Colonic mucosa (tissue), 4 donors: ENCODE data around the gene COMMD2. TPM values are rescaled to one million over a fixed set of nuclear protein-coding genes. Genes with fewer than 3 reads are reported as not detected.

Source experiments
- DNase-seq: peaks from one replicate; pipeline ENCODE4 v3.0.0-alpha.2; 2020
- H3K27ac ChIP-seq: fragments of 200-600 bp; one replicate; pipeline ENCODE4 v1.8.0; 2021
- H3K27me3 ChIP-seq: fragments of 200-600 bp; one replicate; pipeline ENCODE4 v1.8.0; 2021
- H3K36me3 ChIP-seq: fragments of 200-600 bp; one replicate; pipeline ENCODE4 v1.8.0; 2021
- H3K4me1 ChIP-seq: fragments of 200-600 bp; one replicate; pipeline ENCODE4 v1.8.0; 2021; ENCODE audit warnings: mild to moderate bottlenecking
- H3K4me3 ChIP-seq: fragments of 200-600 bp; one replicate; pipeline ENCODE4 v1.8.0; 2021
- H3K9ac ChIP-seq, 2 donors: one replicate each; pipeline ENCODE4 v1.7.0; 2013; ENCODE audit warnings: control low read depth in 2 of 2, low read depth in 2 of 2, low read length in 2 of 2
- H3K9me3 ChIP-seq: fragments of 200-600 bp; one replicate; pipeline ENCODE4 v1.8.0; 2021
- CTCF ChIP-seq: fragments of 200-600 bp; IDR thresholded peaks from one replicate; pipeline ENCODE4 v1.8.0; 2022; ENCODE audit warnings: antibody characterized with exemption, mild to moderate bottlenecking
- intact Hi-C: fragments of 100-400 bp; cut with DNase I; formaldehyde crosslinking; loops from one replicate; pipeline ENCODE4 v1.14.1; 2022
- total RNA-seq, 2 donors: library from RNA; stranded (reverse); fragmentation: NEBNext Ultra II Directional in 1 of 2; extraction: Animal tissue kit (Norgen Biotek cat#: 25700) in 1 of 2; gene quantifications; one replicate each; pipeline ENCODE4 v1.2.1, GENCODE V29; 2021
- donor health status: healthy.
- donor health status: DM: no; HTN: no; CAD: no.
- donor health status: DM: no; HTN: no; CAD: no.

Gene COMMD2
- total RNA-seq, 2 donors from 2014 or later, result 22.5 to 30.7 TPM

DNA sequence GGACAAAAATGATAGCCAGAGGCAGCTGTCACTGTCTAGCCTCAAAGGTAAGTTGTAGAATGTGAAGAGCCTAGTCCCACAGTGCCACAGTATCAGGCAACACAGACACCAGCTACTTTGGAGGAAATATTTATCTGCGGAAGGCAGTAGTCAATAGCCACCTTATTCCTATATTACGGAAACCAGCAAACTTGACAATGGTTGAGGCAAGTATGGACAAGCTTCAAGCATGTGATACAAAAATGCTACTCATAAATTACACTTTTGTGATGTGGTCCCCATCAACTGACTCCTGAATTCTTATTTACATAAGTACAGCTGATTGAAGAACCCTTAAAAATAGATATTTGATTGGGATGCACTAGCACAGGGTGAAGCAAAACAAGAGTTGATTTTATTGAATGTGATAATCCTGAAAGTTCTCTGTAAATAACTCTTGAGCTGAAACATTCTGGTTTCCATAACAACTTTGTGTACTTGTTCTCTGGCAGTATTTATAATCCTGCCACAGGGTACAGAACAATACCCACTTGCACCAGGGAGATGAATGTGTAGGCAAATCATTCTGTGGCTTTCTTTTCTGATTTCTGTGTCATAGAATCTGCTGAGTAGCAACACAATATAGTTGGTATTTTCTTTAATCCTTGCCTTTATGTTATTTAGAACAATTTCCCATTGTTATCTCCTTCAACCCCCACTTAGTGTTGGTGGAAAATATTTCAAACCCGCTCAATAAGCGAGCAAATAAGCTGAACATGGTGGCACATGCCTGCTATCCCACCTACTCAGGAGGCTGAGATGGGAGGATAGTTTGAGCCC, 40.4 kb upstream of the COMMD2 start, which contains the start of gene ANKUB1:
ANKUB1 (minus strand) TSS at position 103 of the 819 bp plus-strand sequence. CDS start 188 bp downstream, outside the sequence.
- Histone ChIP-seq H3K27ac (no peak within 1 kb of the TSS), H3K9ac (no peak within 1 kb of the TSS), H3K27me3 (no peaks in the 10 kb centered on the region), H3K9me3 (no peaks in the 10 kb centered on the region), H3K4me3 (no peak within 1 kb of the TSS), H3K4me1 (no peaks in the 10 kb centered on the region), H3K36me3 (no peaks in the 10 kb centered on the region)
- DNase-seq, result no peak
- intact Hi-C loops, result no loop called here
- no peak for TF ChIP-seq CTCF

DNA sequence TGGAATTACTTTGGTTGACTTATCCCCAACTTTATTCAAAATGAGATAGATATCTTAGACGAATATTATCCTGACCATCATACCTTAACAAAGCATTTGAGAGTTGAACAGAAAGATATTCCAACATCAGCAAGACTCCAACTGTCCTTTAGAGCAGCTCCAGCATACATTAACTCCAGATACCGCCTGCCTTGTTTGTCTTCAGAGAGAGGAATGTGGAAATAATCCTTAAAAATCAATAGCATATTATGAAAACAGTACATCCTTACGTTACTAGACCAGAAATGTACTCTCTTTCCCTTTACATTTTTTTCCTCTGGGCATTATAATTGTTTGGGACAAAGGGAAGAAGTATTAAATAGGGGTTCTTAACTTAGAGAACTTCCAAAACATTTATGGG, 38.4 kb upstream of the COMMD2 start:
- Histone ChIP-seq H3K27ac (no peak overlapping the region), H3K9ac (no peak overlapping the region), H3K27me3 (no peaks in the 10 kb centered on the region), H3K4me3 (no peak overlapping the region), H3K9me3 (no peaks in the 10 kb centered on the region), H3K36me3 (no peaks in the 10 kb centered on the region), H3K4me1 (no peaks in the 10 kb centered on the region)
- no peak for DNase-seq
- no peak for TF ChIP-seq CTCF
- intact Hi-C loops, result no loop called here

GRCh38 chr3:149790268-149790667, 38.0 kb upstream of the COMMD2 start:
- intact Hi-C loops, result no loop called here
- Histone ChIP-seq H3K9me3 (no peaks in the 10 kb centered on the region), H3K4me1 (no peaks in the 10 kb centered on the region), H3K27ac (no peak overlapping the region), H3K9ac (no peak overlapping the region), H3K36me3 (no peaks in the 10 kb centered on the region), H3K27me3 (no peaks in the 10 kb centered on the region), H3K4me3 (no peak overlapping the region)
- no peak for TF ChIP-seq CTCF
- no peak for DNase-seq

DNA sequence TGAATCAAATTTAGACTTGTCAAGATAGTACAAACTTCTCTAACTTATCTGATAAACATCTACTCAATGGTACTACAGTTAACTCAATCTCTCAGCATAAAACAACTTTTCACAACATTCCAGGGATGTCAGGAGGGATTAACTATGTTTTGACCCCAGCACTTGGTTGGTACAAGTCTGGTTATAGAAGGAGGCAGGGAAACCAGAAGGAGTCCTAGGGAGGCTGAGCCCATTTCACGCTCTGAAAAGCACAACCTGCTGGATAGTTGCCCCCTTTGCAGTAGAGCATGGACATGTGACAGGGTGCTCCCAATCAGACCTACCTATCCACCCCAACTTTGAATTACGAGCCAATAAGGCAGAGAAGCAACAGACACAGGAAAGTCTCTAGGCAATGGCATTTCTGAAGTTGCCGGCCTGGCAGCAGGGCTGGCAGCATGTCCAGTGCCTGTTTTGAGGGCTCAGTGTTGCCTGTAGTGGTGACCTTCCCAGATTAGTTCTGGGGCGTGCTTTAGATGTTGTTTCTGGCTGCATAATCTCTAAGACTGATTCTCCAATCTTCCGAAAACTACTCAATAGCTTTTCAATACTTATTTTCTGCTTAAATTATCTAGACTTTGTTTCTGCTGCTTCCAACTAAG, 31.9 kb upstream of the COMMD2 start:
- intact Hi-C loops, result no loop called here
- no peak for DNase-seq
- H3K9ac ChIP-seq, result no peak overlapping the region
- H3K4me1 ChIP-seq, result no peaks in the 10 kb centered on the region
- no peaks in the 10 kb centered on the region for H3K36me3 ChIP-seq
- TF ChIP-seq CTCF, result no peak
- H3K27ac ChIP-seq, result no peak overlapping the region
- H3K4me3 ChIP-seq, result no peak overlapping the region
- no peaks in the 10 kb centered on the region for H3K9me3 ChIP-seq
- no peaks in the 10 kb centered on the region for H3K27me3 ChIP-seq

GRCh38 chr3:149783576-149783975, 31.3 kb upstream of the COMMD2 start:
- intact Hi-C loops, result no loop called here
- Histone ChIP-seq H3K9me3 (no peaks in the 10 kb centered on the region), H3K9ac (no peak overlapping the region), H3K4me3 (no peak overlapping the region), H3K4me1 (no peaks in the 10 kb centered on the region), H3K36me3 (no peaks in the 10 kb centered on the region), H3K27ac (no peak overlapping the region), H3K27me3 (no peaks in the 10 kb centered on the region)
- no peak for DNase-seq
- TF ChIP-seq CTCF, result no peak
